ENCODE measurements around the gene RAVER1.

The RAVER1 gene

GRCh38 chr19:10279737-10280442 is 53.4 kb downstream of the RAVER1 start:
- H3K4me3 ChIP-seq (ENCODE audit: low read depth, low read length), result no peak overlapping the region

DNA sequence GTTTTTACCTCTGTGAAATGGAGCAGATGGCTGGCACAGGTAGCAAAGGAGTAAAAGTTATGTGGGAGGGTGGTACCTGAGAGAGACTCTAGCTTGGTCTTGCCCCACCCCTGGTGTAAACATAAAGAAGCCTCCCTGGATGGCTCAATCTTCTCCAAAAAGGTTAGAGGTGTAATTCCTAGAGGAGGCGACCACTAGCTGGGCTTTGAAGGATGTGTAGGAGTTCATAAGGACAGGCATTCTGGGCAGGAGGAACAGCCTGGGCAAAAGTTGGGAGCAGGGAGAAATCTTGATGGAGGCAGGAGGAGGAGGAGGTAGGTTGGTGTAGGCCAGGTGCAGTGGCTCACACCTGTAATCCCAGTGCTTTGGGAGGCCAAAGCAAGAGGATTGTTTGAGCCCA is 54.4 kb downstream of the RAVER1 start:
- no peak for TF ChIP-seq CTCF (IDR thresholded peaks at IDR 0.05; ENCODE audit: control insufficient read depth, extremely low read depth, insufficient read depth)
- DNase-seq (ENCODE audit: low read depth), result no peak
- H3K4me3 ChIP-seq (ENCODE audit: low read depth, low read length), result no peak overlapping the region

More at GRCh38 chr19:10279737-10280442, 53.4 kb downstream of the RAVER1 start:
- no peak for DNase-seq (ENCODE audit: low read depth)
- TF ChIP-seq CTCF (IDR thresholded peaks at IDR 0.05; ENCODE audit: control insufficient read depth, extremely low read depth, insufficient read depth), result no peak

DNA sequence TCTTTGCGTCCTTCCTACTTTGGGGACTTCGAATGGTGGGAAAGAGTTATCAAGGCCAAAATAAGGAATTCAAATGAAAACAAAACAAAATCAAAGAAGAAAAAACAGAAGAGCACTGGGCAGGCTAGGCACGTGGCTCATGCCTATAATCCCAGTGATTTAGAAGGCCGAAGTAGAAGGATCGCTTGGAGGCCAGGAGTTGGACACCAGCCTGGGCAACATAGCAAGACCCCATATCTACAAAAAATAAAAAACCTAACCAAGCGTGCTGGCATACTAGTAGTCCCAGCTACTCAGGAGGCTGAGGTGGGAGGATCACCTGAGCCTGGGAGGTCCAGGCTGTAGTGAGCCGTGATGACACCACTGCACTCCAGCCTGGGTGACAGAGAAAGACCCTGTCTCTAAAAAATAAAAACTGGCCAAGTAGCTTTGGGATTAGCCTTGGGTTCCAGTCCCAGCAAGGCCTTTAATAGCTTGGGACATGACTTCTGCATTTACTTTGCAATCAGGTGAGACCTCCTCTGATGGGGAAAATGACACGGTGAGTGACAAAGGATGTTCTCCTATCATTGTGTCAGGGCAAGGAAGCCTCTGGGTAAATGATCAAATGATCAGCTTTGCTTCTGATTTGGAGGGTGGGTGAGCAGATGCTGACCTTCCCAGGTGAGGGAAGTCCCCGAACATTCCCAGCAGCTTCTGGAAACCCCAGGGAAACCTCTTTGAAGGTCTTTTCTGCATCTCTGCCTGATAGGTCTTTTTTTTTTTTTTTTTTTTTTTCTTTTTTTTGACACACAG is 55.3 kb downstream of the RAVER1 start:
- DNase-seq (ENCODE audit: low read depth), result no peak
- no peak for TF ChIP-seq CTCF (IDR thresholded peaks at IDR 0.05; ENCODE audit: control insufficient read depth, extremely low read depth, insufficient read depth)
- H3K4me3 ChIP-seq (ENCODE audit: low read depth, low read length), result no peak overlapping the region

- DNase-seq (ENCODE audit: low read depth), result no peak
- TF ChIP-seq CTCF (IDR thresholded peaks at IDR 0.05; ENCODE audit: control insufficient read depth, extremely low read depth, insufficient read depth), result no peak
- no peak overlapping the region for H3K4me3 ChIP-seq (ENCODE audit: low read depth, low read length)
These were observed 58.7 kb downstream of the RAVER1 start for GRCh38 chr19:10274589-10274988.

GRCh38 chr19:10271543-10272086 is 61.7 kb downstream of the RAVER1 start:
- no peak for DNase-seq (ENCODE audit: low read depth)
- H3K4me3 ChIP-seq (ENCODE audit: low read depth, low read length), result no peak overlapping the region
- TF ChIP-seq CTCF (IDR thresholded peaks at IDR 0.05; ENCODE audit: control insufficient read depth, extremely low read depth, insufficient read depth), result no peak

GRCh38 chr19:10270616-10271394 is 62.5 kb downstream of the RAVER1 start, which contains the start of gene ICAM1:
Gene ICAM1 (plus strand): TSS chr19:10271120. CDS start chr19:10271160, 40 bp downstream.
- DNase-seq (ENCODE audit: low read depth), result no peak
- no peak within 1 kb of the TSS for H3K4me3 ChIP-seq (ENCODE audit: low read depth, low read length)
- TF ChIP-seq CTCF (IDR thresholded peaks at IDR 0.05; ENCODE audit: control insufficient read depth, extremely low read depth, insufficient read depth), result no peak
